ENCODE measurements around the gene BNC2. TPM values are rescaled to one million over a fixed set of nuclear protein-coding genes. Genes with fewer than 3 reads are reported as not detected.

BNC2 gene
- total RNA-seq, 1 experiment from 2014 or later, result 43.6 TPM

DNA sequence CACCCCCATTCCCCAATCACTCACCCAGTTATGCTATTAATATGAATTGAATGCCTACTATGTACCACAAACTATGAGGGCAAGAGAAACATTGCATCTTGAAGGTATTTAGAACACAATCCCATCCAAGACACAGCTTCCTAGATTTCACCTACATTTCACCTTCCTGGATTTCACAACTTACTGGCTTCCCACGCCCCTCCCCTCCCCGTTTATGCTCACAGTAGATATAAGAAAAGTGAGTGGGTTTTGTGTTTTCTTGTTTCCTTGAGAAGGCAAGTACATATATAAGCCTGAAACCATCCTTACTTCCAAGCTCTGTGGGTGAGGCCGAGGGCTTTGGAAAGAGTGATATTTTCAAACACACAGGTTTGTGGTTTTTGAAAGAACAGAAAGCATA is 465.0 kb downstream of the BNC2 start:
- H3K23ac ChIP-seq (ENCODE audit: insufficient read length, low read depth, low read length), result no peak overlapping the region
- H3K14ac ChIP-seq (ENCODE audit: insufficient read depth, low read length), result no peak overlapping the region
- no peak overlapping the region for H3K4ac ChIP-seq (ENCODE audit: low read depth, low read length)
- no peak overlapping the region for H2BK12ac ChIP-seq (ENCODE audit: insufficient read length, low read depth, low read length)
- H4K20me1 ChIP-seq (ENCODE audit: control insufficient read depth, insufficient read depth, insufficient read length), result no peaks in the 10 kb centered on the region
- H2BK15ac ChIP-seq (ENCODE audit: low read depth, low read length), result no peak overlapping the region
- Mint-ChIP-seq H3K36me3 (ENCODE audit: insufficient read depth in 1 of 3, low read depth in 3 of 3) (no peaks in the 10 kb centered on the region), H3K4me1 (0 out of 4 replicates have a peak, but pooled peaks cover 0 to 5% of the 10 kb centered on the region in 2 experiments), H3K27me3 (ENCODE audit: low read depth) (no peaks in the 10 kb centered on the region), H3K27ac (no peak overlapping the region), H3K9me3 (no peaks in the 10 kb centered on the region), H3K4me3 (no peak overlapping the region)
- H3K56ac ChIP-seq (ENCODE audit: insufficient read length, low read depth, low read length), result no peak overlapping the region
- no peaks in the 10 kb centered on the region for H3K9me3 ChIP-seq (ENCODE audit: control insufficient read depth, low read depth, low read length)
- H3K4me2 ChIP-seq (ENCODE audit: insufficient read depth, insufficient read length, low read length), result no peak overlapping the region
- no CpG with 5 or more reads among the region's 3 CpGs for whole genome bisulfite sequencing (ENCODE audit: extremely low coverage, insufficient read length, low lambda C conversion rate)
- no peaks in the 10 kb centered on the region for H3K79me1 ChIP-seq (ENCODE audit: insufficient read depth, low read depth, low read length, poor library complexity, severe bottlenecking)
- no peaks in the 10 kb centered on the region for H3K23me2 ChIP-seq (ENCODE audit: insufficient read length, low read depth, low read length, poor library complexity, severe bottlenecking)
- H3K9ac ChIP-seq (ENCODE audit: extremely low read depth, insufficient read length, low read length), result no peak overlapping the region
- H3K4me1 ChIP-seq (ENCODE audit: insufficient read depth, low read length), result no peaks in the 10 kb centered on the region
- DNase-seq, result no peak
- H3K79me2 ChIP-seq (ENCODE audit: insufficient read depth, low read length), result peaks cover 2% of the 10 kb centered on the region; the same call in 1 of the 2 replicates
- H3K27ac ChIP-seq (ENCODE audit: insufficient read length, low read depth, low read length), result no peak overlapping the region
- H2BK5ac ChIP-seq (ENCODE audit: insufficient read length, low read length), result no peak overlapping the region
- TF ChIP-seq CTCF (conservative IDR thresholded peaks at IDR 0.05), result no peak
- no peak overlapping the region for H4K8ac ChIP-seq (replicated peaks; ENCODE audit: insufficient read length, low read depth, low read length)
- H2BK20ac ChIP-seq (ENCODE audit: low read depth, low read length, poor library complexity, severe bottlenecking), result no peak overlapping the region
- no peak overlapping the region for H3K18ac ChIP-seq (ENCODE audit: insufficient read length, low read depth, low read length)
- no peak overlapping the region for H2AK5ac ChIP-seq (ENCODE audit: insufficient read length, low read length)
- H2AFZ ChIP-seq (ENCODE audit: low read length), result no peak overlapping the region
- H4K5ac ChIP-seq (ENCODE audit: insufficient read length, low read depth, low read length), result no peak overlapping the region
- no peaks in the 10 kb centered on the region for H3K27me3 ChIP-seq (ENCODE audit: insufficient read depth, low read length)
- no peak overlapping the region for H3T11ph ChIP-seq (ENCODE audit: low read length)
- H2BK120ac ChIP-seq (ENCODE audit: low read depth, low read length, poor library complexity, severe bottlenecking), result no peak overlapping the region
- no peak overlapping the region for H4K91ac ChIP-seq (ENCODE audit: insufficient read length, low read depth, low read length)

Data from H9 (cell line).